ENCODE results near the gene LRRC27. TPM values are rescaled to one million over a fixed set of nuclear protein-coding genes. Genes with fewer than 3 reads are reported as not detected.

LRRC27 gene
- total RNA-seq, 2 experiments from 2014 or later: 2.4 to 2.8 TPM

DNA sequence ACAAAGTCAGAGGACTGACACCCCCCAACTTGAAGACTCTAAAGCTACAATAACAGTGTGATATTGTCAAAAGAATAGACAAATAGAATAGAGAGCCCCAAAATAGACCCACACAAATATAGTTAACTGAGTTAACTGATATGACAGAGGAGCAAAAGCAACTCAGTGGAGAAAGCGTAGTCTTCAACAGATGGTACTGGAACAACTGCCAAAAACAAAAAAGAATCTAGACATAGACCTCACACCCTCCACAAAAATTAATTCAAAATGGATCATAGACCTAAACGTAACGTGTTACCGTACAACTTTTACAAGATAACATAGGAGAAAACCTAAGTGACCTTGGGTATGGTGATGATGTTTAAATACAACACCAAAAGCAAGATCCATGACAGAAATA, 36.4 kb downstream of the LRRC27 start:
- Histone ChIP-seq H3K27me3 (ENCODE audit: control insufficient read depth in 1 of 2, insufficient read depth in 2 of 2, low read length in 2 of 2) (no peaks in the 10 kb centered on the region), H3K27ac (ENCODE audit: low read depth in 1 of 2, low read length in 2 of 2) (no peak overlapping the region), H3K4me3 (ENCODE audit: low read length) (no peak overlapping the region), H3K36me3 (ENCODE audit: insufficient read depth, low read length) (peaks cover 5% of the 10 kb centered on the region), H3K4me1 (ENCODE audit: insufficient read depth, low read length) (peaks cover 13% of the 10 kb centered on the region), H3K9me3 (ENCODE audit: control insufficient read depth in 1 of 2, insufficient read depth in 1 of 2, low read length in 2 of 2) (peaks cover 0 to 19% of the 10 kb centered on the region in 2 experiments)
- no peak for DNase-seq
- no peak for ATAC-seq (ENCODE audit: poor library complexity)
- Mint-ChIP-seq H3K27me3 (no peaks in the 10 kb centered on the region), H3K9me3 (no peaks in the 10 kb centered on the region), H3K36me3 (ENCODE audit: low read depth) (no peaks in the 10 kb centered on the region), H3K27ac (no peak overlapping the region), H3K4me1 (ENCODE audit: low read depth) (peaks cover 6% of the 10 kb centered on the region), H3K4me3 (no peak overlapping the region)
- POLR2A ChIA-PET: no interaction called here
- intact Hi-C loops (cut with DNase I, micrococcal nuclease): no loop called here
- CTCF ChIA-PET: no interaction called here
- no peak for TF ChIP-seq CTCF (IDR thresholded peaks at IDR 0.05)

- peaks cover 13% of the 10 kb centered on the region for H3K4me1 ChIP-seq (ENCODE audit: insufficient read depth, low read length)
- CTCF ChIA-PET: no interaction called here
- no peak for DNase-seq
- no peaks in the 10 kb centered on the region for H3K27me3 ChIP-seq (ENCODE audit: control insufficient read depth in 1 of 2, insufficient read depth in 2 of 2, low read length in 2 of 2)
- no peak overlapping the region for H3K4me3 ChIP-seq (ENCODE audit: low read length)
- peaks cover 5% of the 10 kb centered on the region for H3K36me3 ChIP-seq (ENCODE audit: insufficient read depth, low read length)
- no peaks in the 10 kb centered on the region for H3K36me3 Mint-ChIP-seq (ENCODE audit: low read depth)
- H3K27ac ChIP-seq (ENCODE audit: low read depth in 1 of 2, low read length in 2 of 2): no peak overlapping the region
- H3K27me3 Mint-ChIP-seq: no peaks in the 10 kb centered on the region
- peaks cover 0 to 16% of the 10 kb centered on the region in 2 experiments for H3K9me3 ChIP-seq (ENCODE audit: control insufficient read depth in 1 of 2, insufficient read depth in 1 of 2, low read length in 2 of 2)
- no peaks in the 10 kb centered on the region for H3K9me3 Mint-ChIP-seq
- no peak overlapping the region for H3K4me3 Mint-ChIP-seq
- H3K4me1 Mint-ChIP-seq (ENCODE audit: low read depth): peaks cover 6% of the 10 kb centered on the region
- POLR2A ChIA-PET: no interaction called here
- H3K27ac Mint-ChIP-seq: no peak overlapping the region
- ATAC-seq (ENCODE audit: poor library complexity): no peak
- intact Hi-C loops (cut with DNase I, micrococcal nuclease): no loop called here
- TF ChIP-seq CTCF (IDR thresholded peaks at IDR 0.05): no peak
Observed at GRCh38 chr10:132368881-132369635, 37.1 kb downstream of the LRRC27 start.

DNA sequence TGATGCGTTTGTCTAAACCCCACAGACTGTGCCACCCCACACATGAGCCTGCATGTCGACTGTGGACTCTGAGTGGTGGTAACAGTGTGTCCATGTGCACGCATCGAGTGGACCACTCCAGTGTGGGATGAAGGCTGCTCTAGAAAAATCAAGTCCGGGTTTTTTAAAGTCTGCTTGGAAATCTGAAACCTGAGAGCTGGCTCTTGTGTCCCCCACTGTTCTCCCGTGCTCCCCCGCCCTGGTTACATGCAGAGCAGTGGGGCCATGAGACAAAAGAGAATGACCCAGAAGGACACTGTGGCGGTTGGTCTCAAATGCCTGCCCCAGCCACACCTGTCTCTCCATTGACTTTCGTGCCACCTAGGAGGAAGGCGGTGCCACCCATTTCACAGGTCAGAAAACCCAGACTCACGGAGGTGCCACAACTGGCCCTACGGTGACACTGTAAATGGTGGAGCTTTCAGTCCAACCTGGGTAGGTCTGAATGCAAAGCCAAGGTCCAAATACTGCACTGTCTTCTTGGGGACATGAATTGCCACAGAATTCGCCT, 37.7 kb downstream of the LRRC27 start:
- DNase-seq: peak in 2 of 14 experiments; percentile 1 to 2

More for the DNA sequence above, 37.7 kb downstream of the LRRC27 start:
- Histone ChIP-seq H3K27me3 (ENCODE audit: control insufficient read depth in 1 of 2, insufficient read depth in 2 of 2, low read length in 2 of 2) (no peaks in the 10 kb centered on the region), H3K27ac (ENCODE audit: low read depth in 1 of 2, low read length in 2 of 2) (no peak overlapping the region), H3K4me1 (ENCODE audit: insufficient read depth, low read length) (peaks cover 6% of the 10 kb centered on the region), H3K9me3 (ENCODE audit: control insufficient read depth in 1 of 2, insufficient read depth in 1 of 2, low read length in 2 of 2) (peaks cover 0 to 10% of the 10 kb centered on the region in 2 experiments), H3K4me3 (ENCODE audit: low read length) (no peak overlapping the region), H3K36me3 (ENCODE audit: insufficient read depth, low read length) (no peaks in the 10 kb centered on the region)
- ChIA-PET POLR2A (no interaction called here), CTCF (no interaction called here)
- peaks cover 6% of the 10 kb centered on the region for H3K4me1 Mint-ChIP-seq (ENCODE audit: low read depth)
- intact Hi-C loops (cut with DNase I, micrococcal nuclease): no loop called here
- TF ChIP-seq CTCF (IDR thresholded peaks at IDR 0.05): no peak
- no peaks in the 10 kb centered on the region for H3K36me3 Mint-ChIP-seq (ENCODE audit: low read depth)
- no peak overlapping the region for H3K4me3 Mint-ChIP-seq
- H3K27me3 Mint-ChIP-seq: no peaks in the 10 kb centered on the region
- no peak overlapping the region for H3K27ac Mint-ChIP-seq
- ATAC-seq (ENCODE audit: poor library complexity): no peak
- no peaks in the 10 kb centered on the region for H3K9me3 Mint-ChIP-seq
